Loucy (cell line): Measurements from ENCODE around the gene FOXA3.

Source experiments
- CTCF ChIP-seq: fragments of 200-600 bp; sonication (generic); conservative IDR thresholded peaks from 2 replicates; pipeline ENCODE4 v1.5.1; 2014; ENCODE audit warnings: mild to moderate bottlenecking, antibody characterized with exemption, low read length
- EZH2phosphoT487 ChIP-seq: fragments of 200-600 bp; IDR thresholded peaks from 2 replicates; pipeline ENCODE4 v1.6.1; 2018; ENCODE audit warnings: antibody characterized with exemption, mild to moderate bottlenecking, moderate library complexity, borderline replicate concordance

GRCh38 chr19:45847663-45848062 is 16.5 kb upstream of the FOXA3 start:
- TF ChIP-seq CTCF (no peak), EZH2phosphoT487 (no peak)
